Caco-2 (cell line): Measurements from ENCODE around the gene GTF3C1. TPM values are rescaled to one million over a fixed set of nuclear protein-coding genes. Genes with fewer than 3 reads are reported as not detected.

Experiments used
- BruUV-seq: library from RNA; stranded (reverse); fragments of 400-500 nt; replicated peaks from 2 replicates; lab custom pipeline; 2021; lab: Mats Ljungman, UMichigan
- CTCF ChIA-PET: fragments of 300-600 bp; sonication (Branson Sonifier 250); formaldehyde crosslinking; loops from one replicate; lab custom pipeline; 2022; ENCODE audit warnings: antibody characterized with exemption; lab: Charles Lee
- POLR2A ChIA-PET: fragments of 300-600 bp; sonication (Branson Sonifier 250); formaldehyde crosslinking; loops from one replicate; lab custom pipeline; 2022; ENCODE audit warnings: antibody characterized with exemption; lab: Charles Lee
- DNase-seq, 2 experiments: peaks; one replicate each; pipeline versions ENCODE4 v3.0.0 to v3.0.0-alpha.2; 2020 to 2022
- H3K27me3 ChIP-seq: replicated peaks from 2 replicates; pipeline ENCODE4 v1.6.0; 2011; ENCODE audit warnings: low read length; ENCODE audit not compliant: control insufficient read depth, insufficient read depth
- H3K36me3 ChIP-seq: 2 replicates; pipeline ENCODE4 v1.5.1; 2011; ENCODE audit warnings: low read length; ENCODE audit not compliant: control insufficient read depth, insufficient read depth
- H3K4me1 ChIP-seq: fragments of 250-450 bp; sonication (Bioruptor Pico); 2 replicates; pipeline ENCODE4 v1.5.1; 2020; ENCODE audit warnings: mild to moderate bottlenecking
- H3K4me3 ChIP-seq: 2 replicates; pipeline ENCODE4 v1.5.1; 2011; ENCODE audit warnings: low read depth, mild to moderate bottlenecking, control low read depth, low read length
- H3K9me3 ChIP-seq: fragments of 250-450 bp; sonication (Bioruptor Pico); 2 replicates; pipeline ENCODE4 v1.5.1; 2020; ENCODE audit warnings: mild to moderate bottlenecking, moderate library complexity
- H3K27ac Mint-ChIP-seq: one replicate; pipeline ENCODE4 v1.8.0; 2022; ENCODE audit warnings: mixed read lengths; ENCODE audit not compliant: unreplicated experiment
- H3K27me3 Mint-ChIP-seq: one replicate; pipeline ENCODE4 v1.8.0; 2022; ENCODE audit warnings: mixed read lengths; ENCODE audit not compliant: insufficient read depth, unreplicated experiment
- H3K36me3 Mint-ChIP-seq: one replicate; pipeline ENCODE4 v1.8.0; 2022; ENCODE audit warnings: mild to moderate bottlenecking, mixed read lengths; ENCODE audit not compliant: insufficient read depth, unreplicated experiment
- H3K4me1 Mint-ChIP-seq: one replicate; pipeline ENCODE4 v1.8.0; 2022; ENCODE audit warnings: low read depth, mixed read lengths; ENCODE audit not compliant: unreplicated experiment
- H3K4me3 Mint-ChIP-seq: one replicate; pipeline ENCODE4 v1.8.0; 2022; ENCODE audit warnings: mild to moderate bottlenecking, moderate library complexity, mixed read lengths; ENCODE audit not compliant: unreplicated experiment
- H3K9me3 Mint-ChIP-seq: one replicate; pipeline ENCODE4 v1.8.0; 2022; ENCODE audit warnings: mixed read lengths; ENCODE audit not compliant: unreplicated experiment
- CTCF ChIP-seq, 2 experiments: fragments of 200-600 bp in 1 of 2; IDR thresholded peaks; 1 replicate in 1 of 2; 2 replicates in 1 of 2; pipeline versions ENCODE4 v1.5.1 to v1.8.0; 2011 to 2022; ENCODE audit warnings: antibody characterized with exemption in 1 of 2, control low read depth in 1 of 2, inconsistent platforms in 1 of 2, low read depth in 1 of 2, low read length in 1 of 2, mild to moderate bottlenecking in 1 of 2, moderate library complexity in 1 of 2; ENCODE audit not compliant: insufficient read depth in 1 of 2, severe bottlenecking in 1 of 2, unreplicated experiment in 1 of 2
- intact Hi-C: fragments of 100-400 bp; cut with micrococcal nuclease; formaldehyde crosslinking; loops from one replicate; pipeline ENCODE4 v1.10.0; 2022; ENCODE audit not compliant: unreplicated experiment
- total RNA-seq: library from RNA; stranded (reverse); gene quantifications from 2 replicates; pipeline ENCODE4 v1.2.3, GENCODE V29; 2022

GTF3C1 gene
- total RNA-seq, 1 experiment from 2014 or later, result 67.7 TPM

GRCh38 chr16:27582883-27583282 lies 33.2 kb upstream of the GTF3C1 start:
- BruUV-seq, result no TSS peak
- Mint-ChIP-seq H3K27me3 (no peaks in the 10 kb centered on the region), H3K36me3 (peaks cover 4% of the 10 kb centered on the region), H3K4me3 (no peak overlapping the region), H3K4me1 (no peaks in the 10 kb centered on the region), H3K27ac (no peak overlapping the region), H3K9me3 (no peaks in the 10 kb centered on the region)
- Histone ChIP-seq H3K9me3 (no peaks in the 10 kb centered on the region), H3K27me3 (no peaks in the 10 kb centered on the region), H3K4me1 (peaks cover 18% of the 10 kb centered on the region), H3K4me3 (no peak overlapping the region), H3K36me3 (no peaks in the 10 kb centered on the region)
- DNase-seq, result no peak
- CTCF ChIA-PET, result no interaction called here
- no peak for TF ChIP-seq CTCF (IDR thresholded peaks at IDR 0.05; ENCODE audit: insufficient read depth in 1 of 2, low read depth in 1 of 2, low read length in 1 of 2, severe bottlenecking in 1 of 2, unreplicated experiment in 1 of 2)
- POLR2A ChIA-PET, result no interaction called here
- intact Hi-C loops, result no loop called here

- POLR2A ChIA-PET, result no interaction called here
- Mint-ChIP-seq H3K9me3 (no peaks in the 10 kb centered on the region), H3K36me3 (peaks cover 2% of the 10 kb centered on the region), H3K4me3 (no peak overlapping the region), H3K4me1 (no peaks in the 10 kb centered on the region), H3K27ac (no peak overlapping the region), H3K27me3 (no peaks in the 10 kb centered on the region)
- BruUV-seq, result no TSS peak
- DNase-seq, result no peak
- Histone ChIP-seq H3K9me3 (no peaks in the 10 kb centered on the region), H3K36me3 (no peaks in the 10 kb centered on the region), H3K4me1 (peaks cover 18% of the 10 kb centered on the region), H3K27me3 (no peaks in the 10 kb centered on the region), H3K4me3 (no peak overlapping the region)
- intact Hi-C loops, result no loop called here
- TF ChIP-seq CTCF (IDR thresholded peaks at IDR 0.05; ENCODE audit: insufficient read depth in 1 of 2, low read depth in 1 of 2, low read length in 1 of 2, severe bottlenecking in 1 of 2, unreplicated experiment in 1 of 2), result no peak
- CTCF ChIA-PET, result no interaction called here
Observed at GRCh38 chr16:27579087-27579980, 29.6 kb upstream of the GTF3C1 start.

- no peak overlapping the region for H3K4me3 Mint-ChIP-seq
- peaks cover 5% of the 10 kb centered on the region for H3K36me3 Mint-ChIP-seq
- Histone ChIP-seq H3K4me3 (no peak overlapping the region), H3K27me3 (no peaks in the 10 kb centered on the region), H3K9me3 (no peaks in the 10 kb centered on the region), H3K36me3 (no peaks in the 10 kb centered on the region), H3K4me1 (peaks cover 18% of the 10 kb centered on the region)
- no peak for DNase-seq
- BruUV-seq, result no TSS peak
- H3K9me3 Mint-ChIP-seq, result no peaks in the 10 kb centered on the region
- no peaks in the 10 kb centered on the region for H3K4me1 Mint-ChIP-seq
- intact Hi-C loops, result no loop called here
- TF ChIP-seq CTCF (IDR thresholded peaks at IDR 0.05; ENCODE audit: insufficient read depth in 1 of 2, low read depth in 1 of 2, low read length in 1 of 2, severe bottlenecking in 1 of 2, unreplicated experiment in 1 of 2), result no peak
- POLR2A ChIA-PET, result no interaction called here
- no peak overlapping the region for H3K27ac Mint-ChIP-seq
- no peaks in the 10 kb centered on the region for H3K27me3 Mint-ChIP-seq
- CTCF ChIA-PET, result no interaction called here
Observed at GRCh38 chr16:27576729-27577128, 27.0 kb upstream of the GTF3C1 start.
